GM12865 (cell line): ENCODE results near the gene TMTC1.

Experiments
- DNase-seq: peaks from one replicate; pipeline ENCODE4 v3.0.0; 2010; ENCODE audit warnings: low read depth
- H3K4me3 ChIP-seq: 2 replicates; pipeline ENCODE4 v1.5.1; 2011; ENCODE audit warnings: mild to moderate bottlenecking, low read depth, low read length, control low read depth
- CTCF ChIP-seq: IDR thresholded peaks from 2 replicates; pipeline ENCODE4 v1.5.1; 2011; ENCODE audit warnings: low read length, control low read depth, low read depth, inconsistent platforms; ENCODE audit not compliant: insufficient read depth; ENCODE audit errors: missing control alignments

The TMTC1 gene

GRCh38 chr12:29682088-29682487 lies 101.7 kb downstream of the TMTC1 start:
- no peak overlapping the region for H3K4me3 ChIP-seq
- no peak for DNase-seq
- TF ChIP-seq CTCF: no peak

GRCh38 chr12:29681370-29681769 lies 102.4 kb downstream of the TMTC1 start:
- DNase-seq: no peak
- H3K4me3 ChIP-seq: no peak overlapping the region
- TF ChIP-seq CTCF: no peak

- TF ChIP-seq CTCF: no peak
- H3K4me3 ChIP-seq: no peak overlapping the region
- no peak for DNase-seq
These were observed 107.1 kb downstream of the TMTC1 start for GRCh38 chr12:29676676-29677075.

- TF ChIP-seq CTCF: no peak
- DNase-seq: no peak
- H3K4me3 ChIP-seq: no peak overlapping the region
These were observed 109.3 kb downstream of the TMTC1 start for GRCh38 chr12:29674463-29674862.

GRCh38 chr12:29673346-29673745 lies 110.4 kb downstream of the TMTC1 start:
- DNase-seq: no peak
- TF ChIP-seq CTCF: no peak
- no peak overlapping the region for H3K4me3 ChIP-seq

- DNase-seq: no peak
- TF ChIP-seq CTCF: no peak
- no peak overlapping the region for H3K4me3 ChIP-seq
These were observed 111.2 kb downstream of the TMTC1 start for GRCh38 chr12:29672580-29672979.

GRCh38 chr12:29671742-29672141 lies 112.0 kb downstream of the TMTC1 start:
- TF ChIP-seq CTCF: no peak
- DNase-seq: no peak
- H3K4me3 ChIP-seq: no peak overlapping the region
